ENCODE data around the gene GLT1D1. TPM values are rescaled to one million over a fixed set of nuclear protein-coding genes. Genes with fewer than 3 reads are reported as not detected.

Gene GLT1D1
- total and polyA plus RNA-seq, 2 donors (not counting 1 experiment from before 2014, with no cell fraction given) = under 0.01 TPM; not detected in 1

- no peaks in the 10 kb centered on the region for H3K9me3 ChIP-seq (ENCODE audit: control insufficient read depth, insufficient read depth, low read depth, low read length)
Observed at GRCh38 chr12:128867466-128867865, 14.2 kb downstream of the GLT1D1 start.

GRCh38 chr12:128871516-128871892 is 18.2 kb downstream of the GLT1D1 start:
- Histone ChIP-seq H3K27ac (ENCODE audit: insufficient read depth, low read length) (no peak overlapping the region), H3K27me3 (ENCODE audit: control insufficient read depth, insufficient read depth, low read length) (no peaks in the 10 kb centered on the region), H3K4me2 (ENCODE audit: extremely low read depth, insufficient read depth, low read length) (no peak overlapping the region), H3K4me1 (ENCODE audit: control insufficient read depth, extremely low read depth, insufficient read depth, low read length) (no peaks in the 10 kb centered on the region), H3K79me2 (ENCODE audit: control insufficient read depth, insufficient read depth, low read length) (no peaks in the 10 kb centered on the region), H3K9me3 (ENCODE audit: control insufficient read depth, insufficient read depth, low read depth, low read length) (no peaks in the 10 kb centered on the region), H2AFZ (ENCODE audit: low read length) (no peak overlapping the region), H3K9ac (ENCODE audit: insufficient read depth, low read length) (no peak overlapping the region), H4K20me1 (ENCODE audit: control insufficient read depth, extremely low read depth, insufficient read depth, low read length) (no peaks in the 10 kb centered on the region), H3K4me3 (replicated peaks in 1 of 4; ENCODE audit: control extremely low read depth in 1 of 4, insufficient read depth in 1 of 4, low read depth in 3 of 4, low read length in 4 of 4) (no peak overlapping the region), H3K36me3 (ENCODE audit: control insufficient read depth, insufficient read depth, low read length) (no peaks in the 10 kb centered on the region)
- TF ChIP-seq EZH2 (IDR thresholded peaks at IDR 0.05; ENCODE audit: low read length, missing control alignments) (no peak), CTCF (conservative IDR thresholded peaks at IDR 0.05 in 1 of 2, IDR thresholded peaks at IDR 0.05 in 1 of 2; ENCODE audit: low read depth in 1 of 2, low read length in 2 of 2) (no peak)
- DNase-seq (ENCODE audit: low read depth in 2 of 2) = no peak

More at GRCh38 chr12:128867466-128867865, 14.2 kb downstream of the GLT1D1 start:
- no peak for DNase-seq (ENCODE audit: low read depth in 2 of 2)
- no peaks in the 10 kb centered on the region for H3K4me1 ChIP-seq (ENCODE audit: control insufficient read depth, extremely low read depth, insufficient read depth, low read length)
- no peak overlapping the region for H3K4me2 ChIP-seq (ENCODE audit: extremely low read depth, insufficient read depth, low read length)
- no peak overlapping the region for H2AFZ ChIP-seq (ENCODE audit: low read length)
- H3K9ac ChIP-seq (ENCODE audit: insufficient read depth, low read length) = no peak overlapping the region
- no peaks in the 10 kb centered on the region for H4K20me1 ChIP-seq (ENCODE audit: control insufficient read depth, extremely low read depth, insufficient read depth, low read length)
- H3K27ac ChIP-seq (ENCODE audit: insufficient read depth, low read length) = no peak overlapping the region
- no peaks in the 10 kb centered on the region for H3K79me2 ChIP-seq (ENCODE audit: control insufficient read depth, insufficient read depth, low read length)
- no peaks in the 10 kb centered on the region for H3K36me3 ChIP-seq (ENCODE audit: control insufficient read depth, insufficient read depth, low read length)
- H3K27me3 ChIP-seq (ENCODE audit: control insufficient read depth, insufficient read depth, low read length) = no peaks in the 10 kb centered on the region
- no peak overlapping the region for H3K4me3 ChIP-seq (replicated peaks in 1 of 4; ENCODE audit: control extremely low read depth in 1 of 4, insufficient read depth in 1 of 4, low read depth in 3 of 4, low read length in 4 of 4)
- TF ChIP-seq EZH2 (IDR thresholded peaks at IDR 0.05; ENCODE audit: low read length, missing control alignments) (no peak), CTCF (conservative IDR thresholded peaks at IDR 0.05 in 1 of 2, IDR thresholded peaks at IDR 0.05 in 1 of 2; ENCODE audit: low read depth in 1 of 2, low read length in 2 of 2) (no peak)

DNA sequence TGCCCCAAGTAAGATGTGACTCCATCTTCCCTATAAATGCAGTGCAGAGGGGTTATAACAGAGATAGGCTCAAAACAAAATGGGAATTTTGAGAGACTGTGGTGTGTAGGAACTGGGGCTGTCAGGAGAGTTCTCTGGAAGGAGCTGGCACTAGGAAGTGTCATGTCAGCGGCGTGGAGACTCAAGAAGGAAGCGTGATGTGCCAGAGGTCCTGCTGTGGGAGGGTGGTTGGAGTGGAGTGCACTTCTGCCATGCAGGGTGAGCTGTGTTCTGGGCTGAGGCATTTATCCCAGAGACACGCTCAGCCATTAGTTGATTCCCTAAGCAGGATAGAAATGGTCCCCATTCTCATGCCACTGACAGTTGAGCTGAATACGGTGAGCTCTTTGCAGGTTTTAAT is 19.0 kb downstream of the GLT1D1 start:
- Histone ChIP-seq H3K27ac (ENCODE audit: insufficient read depth, low read length) (no peak overlapping the region), H3K79me2 (ENCODE audit: control insufficient read depth, insufficient read depth, low read length) (no peaks in the 10 kb centered on the region), H3K4me1 (ENCODE audit: control insufficient read depth, extremely low read depth, insufficient read depth, low read length) (no peaks in the 10 kb centered on the region), H4K20me1 (ENCODE audit: control insufficient read depth, extremely low read depth, insufficient read depth, low read length) (no peaks in the 10 kb centered on the region), H2AFZ (ENCODE audit: low read length) (no peak overlapping the region), H3K9ac (ENCODE audit: insufficient read depth, low read length) (no peak overlapping the region), H3K4me3 (replicated peaks in 1 of 4; ENCODE audit: control extremely low read depth in 1 of 4, insufficient read depth in 1 of 4, low read depth in 3 of 4, low read length in 4 of 4) (no peak overlapping the region), H3K36me3 (ENCODE audit: control insufficient read depth, insufficient read depth, low read length) (no peaks in the 10 kb centered on the region), H3K9me3 (ENCODE audit: control insufficient read depth, insufficient read depth, low read depth, low read length) (no peaks in the 10 kb centered on the region), H3K27me3 (ENCODE audit: control insufficient read depth, insufficient read depth, low read length) (no peaks in the 10 kb centered on the region), H3K4me2 (ENCODE audit: extremely low read depth, insufficient read depth, low read length) (no peak overlapping the region)
- TF ChIP-seq EZH2 (IDR thresholded peaks at IDR 0.05; ENCODE audit: low read length, missing control alignments) = no peak
- TF ChIP-seq CTCF (conservative IDR thresholded peaks at IDR 0.05 in 1 of 2, IDR thresholded peaks at IDR 0.05 in 1 of 2; ENCODE audit: low read depth in 1 of 2, low read length in 2 of 2) = no peak
- DNase-seq (ENCODE audit: low read depth in 2 of 2) = no peak

All from fibroblast of lung (primary cell).